ENCODE data around the gene CTIF. TPM values are rescaled to one million over a fixed set of nuclear protein-coding genes. Genes with fewer than 3 reads are reported as not detected.
A peak's percentile ranks its signal among the peaks of the same experiment; 100 is the strongest.
"Not testable (repeated sequence)": the region's sequence is repeated elsewhere in the genome, so short reads cannot be mapped to it uniquely, and the experiment has no call there.

Gene CTIF
- total RNA-seq = 1 to 10 TPM; 4.6 to 4.7 TPM

GRCh38 chr18:48538531-48539405, at the start of gene CTIF:
CTIF (plus strand) TSS chr18:48539031; CDS start chr18:48619566, 80,535 bp downstream.
- Mint-ChIP-seq H3K4me1 (ENCODE audit: low read depth) (peaks cover 20% of the 10 kb centered on the region), H3K27ac (no peak within 1 kb of the TSS), H3K4me3 (peak within 1 kb of the TSS; percentile 88 to 89), H3K27me3 (ENCODE audit: low read depth) (peaks cover 31% of the 10 kb centered on the region), H3K36me3 (ENCODE audit: insufficient read depth in 2 of 2) (no peaks in the 10 kb centered on the region), H3K9me3 (no peaks in the 10 kb centered on the region)
- DNase-seq (peak; percentile 67 to 73), ATAC-seq (replicated peaks in 1 of 2) (peak; percentile 64 to 77)

GRCh38 chr18:48490641-48491293, 48.1 kb upstream of the CTIF start:
- Mint-ChIP-seq H3K9me3 (no peaks in the 10 kb centered on the region), H3K27ac (no peak overlapping the region), H3K36me3 (ENCODE audit: insufficient read depth in 2 of 2) (no peaks in the 10 kb centered on the region), H3K27me3 (ENCODE audit: low read depth) (peaks cover 60% of the 10 kb centered on the region), H3K4me1 (ENCODE audit: low read depth) (no peaks in the 10 kb centered on the region), H3K4me3 (no peak overlapping the region)
- DNase-seq = no peak
- ATAC-seq (replicated peaks in 1 of 2) = no peak

- Mint-ChIP-seq H3K4me3 (no peak overlapping the region), H3K4me1 (ENCODE audit: low read depth) (no peaks in the 10 kb centered on the region), H3K36me3 (ENCODE audit: insufficient read depth in 2 of 2) (peaks cover 0 to 1% of the 10 kb centered on the region in 2 donors), H3K27ac (no peak overlapping the region), H3K27me3 (ENCODE audit: low read depth) (peaks cover 54% of the 10 kb centered on the region), H3K9me3 (peaks cover 2% of the 10 kb centered on the region in 2 donors)
- no peak for DNase-seq
- ATAC-seq (replicated peaks in 1 of 2) = no peak
Observed at GRCh38 chr18:48492880-48493279, 46.0 kb upstream of the CTIF start.

- DNase-seq (no peak), ATAC-seq (replicated peaks in 1 of 2) (no peak)
- peaks cover 0 to 2% of the 10 kb centered on the region in 2 donors for H3K36me3 Mint-ChIP-seq (ENCODE audit: insufficient read depth in 2 of 2)
- H3K27me3 Mint-ChIP-seq (ENCODE audit: low read depth) = peaks cover 61% of the 10 kb centered on the region
- peaks cover 2% of the 10 kb centered on the region in 2 donors for H3K9me3 Mint-ChIP-seq
- no peak overlapping the region for H3K27ac Mint-ChIP-seq
- no peaks in the 10 kb centered on the region for H3K4me1 Mint-ChIP-seq (ENCODE audit: low read depth)
- no peak overlapping the region for H3K4me3 Mint-ChIP-seq
Observed at GRCh38 chr18:48493434-48494230, 45.2 kb upstream of the CTIF start.

- Mint-ChIP-seq H3K27ac (no peak overlapping the region), H3K4me3 (no peak overlapping the region), H3K9me3 (peaks cover 2% of the 10 kb centered on the region in 2 donors), H3K36me3 (ENCODE audit: insufficient read depth in 2 of 2) (peaks cover 0 to 2% of the 10 kb centered on the region in 2 donors), H3K4me1 (ENCODE audit: low read depth) (no peaks in the 10 kb centered on the region), H3K27me3 (ENCODE audit: low read depth) (peaks cover 34% of the 10 kb centered on the region)
- no peak for ATAC-seq (replicated peaks in 1 of 2)
- DNase-seq = no peak
Observed at GRCh38 chr18:48497863-48498262, 41.0 kb upstream of the CTIF start.

GRCh38 chr18:48500517-48500916, 38.3 kb upstream of the CTIF start:
- DNase-seq = no peak
- no peak for ATAC-seq (replicated peaks in 1 of 2)
- Mint-ChIP-seq H3K36me3 (ENCODE audit: insufficient read depth in 2 of 2) (peaks cover 0 to 2% of the 10 kb centered on the region in 2 donors), H3K27ac (no peak overlapping the region), H3K27me3 (ENCODE audit: low read depth) (peaks cover 30% of the 10 kb centered on the region), H3K9me3 (peaks cover 2% of the 10 kb centered on the region in 2 donors), H3K4me3 (no peak overlapping the region), H3K4me1 (ENCODE audit: low read depth) (no peaks in the 10 kb centered on the region)

GRCh38 chr18:48502906-48503305, 35.9 kb upstream of the CTIF start:
- Mint-ChIP-seq H3K9me3 (peaks cover 14 to 18% of the 10 kb centered on the region in 2 donors), H3K36me3 (ENCODE audit: insufficient read depth in 2 of 2) (peaks cover 13 to 15% of the 10 kb centered on the region in 2 donors), H3K4me1 (ENCODE audit: low read depth) (no peaks in the 10 kb centered on the region), H3K4me3 (no peak overlapping the region), H3K27ac (no peak overlapping the region), H3K27me3 (ENCODE audit: low read depth) (peaks cover 47% of the 10 kb centered on the region)
- no peak for DNase-seq
- ATAC-seq (replicated peaks in 1 of 2) = no peak

- H3K4me1 Mint-ChIP-seq (ENCODE audit: low read depth) = no peaks in the 10 kb centered on the region
- no peak for DNase-seq
- no peak overlapping the region for H3K4me3 Mint-ChIP-seq
- peaks cover 42% of the 10 kb centered on the region for H3K27me3 Mint-ChIP-seq (ENCODE audit: low read depth)
- peaks cover 18% of the 10 kb centered on the region in 2 donors for H3K9me3 Mint-ChIP-seq
- ATAC-seq (replicated peaks in 1 of 2) = no peak
- peaks cover 13 to 15% of the 10 kb centered on the region in 2 donors for H3K36me3 Mint-ChIP-seq (ENCODE audit: insufficient read depth in 2 of 2)
- H3K27ac Mint-ChIP-seq = no peak overlapping the region
Observed at GRCh38 chr18:48504819-48505218, 34.0 kb upstream of the CTIF start.

- Mint-ChIP-seq H3K9me3 (peaks cover 18% of the 10 kb centered on the region in 2 donors), H3K36me3 (ENCODE audit: insufficient read depth in 2 of 2) (peaks cover 13 to 15% of the 10 kb centered on the region in 2 donors), H3K27me3 (ENCODE audit: low read depth) (peaks cover 42% of the 10 kb centered on the region)
- H3K4me1 Mint-ChIP-seq (ENCODE audit: low read depth); H3K4me3 Mint-ChIP-seq; ATAC-seq (replicated peaks in 1 of 2); H3K27ac Mint-ChIP-seq; DNase-seq: not testable (repeated sequence)
Observed at GRCh38 chr18:48506983-48507568, 31.8 kb upstream of the CTIF start.

GRCh38 chr18:48512498-48512897, 26.3 kb upstream of the CTIF start:
- not testable (repeated sequence) for ATAC-seq (replicated peaks in 1 of 2); H3K9me3 Mint-ChIP-seq; H3K4me3 Mint-ChIP-seq; H3K27ac Mint-ChIP-seq; H3K36me3 Mint-ChIP-seq (ENCODE audit: insufficient read depth in 2 of 2); H3K4me1 Mint-ChIP-seq (ENCODE audit: low read depth); DNase-seq
- peaks cover 29% of the 10 kb centered on the region for H3K27me3 Mint-ChIP-seq (ENCODE audit: low read depth)

GRCh38 chr18:48514786-48515185, 24.0 kb upstream of the CTIF start:
- H3K4me3 Mint-ChIP-seq = no peak overlapping the region
- ATAC-seq (replicated peaks in 1 of 2) = no peak
- peaks cover 27% of the 10 kb centered on the region for H3K27me3 Mint-ChIP-seq (ENCODE audit: low read depth)
- H3K27ac Mint-ChIP-seq = no peak overlapping the region
- H3K36me3 Mint-ChIP-seq (ENCODE audit: insufficient read depth in 2 of 2) = no peaks in the 10 kb centered on the region
- no peaks in the 10 kb centered on the region for H3K4me1 Mint-ChIP-seq (ENCODE audit: low read depth)
- no peak for DNase-seq
- H3K9me3 Mint-ChIP-seq = no peaks in the 10 kb centered on the region

GRCh38 chr18:48517048-48517447, 21.8 kb upstream of the CTIF start:
- no peak for ATAC-seq (replicated peaks in 1 of 2)
- no peak overlapping the region for H3K4me3 Mint-ChIP-seq
- DNase-seq = no peak
- H3K36me3 Mint-ChIP-seq (ENCODE audit: insufficient read depth in 2 of 2) = no peaks in the 10 kb centered on the region
- no peaks in the 10 kb centered on the region for H3K9me3 Mint-ChIP-seq
- H3K27ac Mint-ChIP-seq = no peak overlapping the region
- peaks cover 36% of the 10 kb centered on the region for H3K27me3 Mint-ChIP-seq (ENCODE audit: low read depth)
- H3K4me1 Mint-ChIP-seq (ENCODE audit: low read depth) = no peaks in the 10 kb centered on the region
